ENCODE data around the gene GPC1.

GPC1 gene

DNA sequence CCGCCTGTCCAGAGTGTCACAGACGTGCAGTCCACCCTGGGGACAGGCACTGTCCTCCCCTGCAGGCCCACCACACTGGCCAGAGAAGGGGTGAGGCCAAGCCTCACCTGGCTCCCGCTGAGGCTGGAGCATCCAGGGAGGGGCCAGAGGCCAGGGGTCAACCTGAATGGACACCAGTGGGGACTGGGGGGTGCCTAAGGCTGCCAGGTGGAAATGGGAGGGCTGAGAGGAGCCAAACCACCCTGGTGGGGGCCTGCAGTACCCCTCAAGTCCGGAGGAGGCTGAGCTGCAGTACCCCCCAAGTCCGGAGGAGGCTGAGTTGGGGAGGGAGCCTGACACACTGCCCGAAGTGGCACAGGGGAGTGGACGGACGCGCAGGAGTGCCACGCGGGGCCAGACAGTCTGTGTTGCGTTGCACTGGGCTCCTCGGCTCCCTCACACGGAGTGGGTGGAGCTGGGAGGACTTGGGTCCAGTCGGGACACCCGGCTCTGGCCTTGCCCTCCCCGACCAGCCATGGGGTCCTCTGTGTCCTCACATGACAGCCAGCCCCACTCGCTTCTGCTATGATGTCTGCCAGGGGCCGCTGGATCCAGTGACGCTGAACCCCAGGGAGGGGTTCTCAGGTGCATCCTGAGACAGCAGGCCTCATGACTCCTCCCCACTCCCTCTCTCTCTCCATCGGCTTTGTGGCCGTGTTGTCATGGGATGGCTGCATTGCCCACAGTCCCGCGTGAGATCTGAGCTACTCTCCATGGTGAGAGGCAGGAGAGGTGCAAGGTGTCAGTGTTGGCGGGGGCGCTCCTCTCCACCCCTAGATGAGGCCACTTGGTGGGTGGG is 22.3 kb upstream of the GPC1 start:
- no peak for DNase-seq

DNA sequence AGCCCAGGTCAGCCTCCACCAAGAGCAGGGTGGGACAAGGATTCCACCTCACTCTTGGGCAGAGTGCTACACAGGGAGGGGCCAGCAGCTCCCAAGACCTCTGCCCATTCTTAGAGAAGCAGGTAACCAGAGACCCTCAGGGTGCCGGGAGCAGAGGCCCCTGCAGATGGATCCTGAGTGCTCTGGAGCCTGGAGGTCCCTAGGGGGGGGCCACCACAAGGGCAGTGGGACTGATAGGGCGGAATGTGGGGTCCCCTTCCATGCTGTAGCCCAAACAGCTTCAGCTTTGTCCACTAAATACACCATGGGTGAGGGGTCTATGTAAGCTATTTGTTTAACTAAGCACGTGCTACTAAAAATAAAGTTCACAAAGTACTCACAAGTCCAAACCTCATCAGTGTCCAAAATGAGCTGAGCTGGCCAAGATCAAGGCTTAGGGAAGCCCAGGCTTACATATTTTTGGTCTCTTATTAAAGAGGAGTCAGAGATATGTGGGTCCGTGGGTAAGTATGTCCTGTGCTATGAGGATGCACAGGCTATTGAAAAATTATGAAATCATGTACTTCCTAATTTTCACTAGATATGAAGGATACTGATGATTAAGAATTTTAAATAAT is 21.5 kb upstream of the GPC1 start:
- DNase-seq = no peak

GRCh38 chr2:240416821-240417220 is 18.6 kb upstream of the GPC1 start:
- no peak for DNase-seq

DNA sequence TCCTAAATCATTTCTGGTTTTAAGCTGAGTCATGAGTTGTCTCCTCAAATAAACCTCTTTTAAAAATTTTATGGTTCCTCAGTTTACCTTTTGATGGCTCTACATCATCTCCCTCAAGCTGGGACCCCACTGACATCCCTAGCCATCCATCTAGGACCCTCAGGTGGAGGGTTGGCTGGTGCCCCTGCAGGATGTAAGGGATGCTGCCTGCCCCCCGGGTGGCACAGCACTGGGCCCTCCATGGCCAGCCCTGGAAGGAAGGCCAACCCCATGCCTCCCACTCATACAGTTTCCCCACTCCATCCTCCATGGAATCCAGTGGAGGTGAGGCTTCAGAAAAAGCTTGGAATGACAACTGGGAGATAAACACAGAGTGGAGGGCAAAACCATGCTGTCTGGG is 17.2 kb upstream of the GPC1 start:
- DNase-seq = no peak

DNA sequence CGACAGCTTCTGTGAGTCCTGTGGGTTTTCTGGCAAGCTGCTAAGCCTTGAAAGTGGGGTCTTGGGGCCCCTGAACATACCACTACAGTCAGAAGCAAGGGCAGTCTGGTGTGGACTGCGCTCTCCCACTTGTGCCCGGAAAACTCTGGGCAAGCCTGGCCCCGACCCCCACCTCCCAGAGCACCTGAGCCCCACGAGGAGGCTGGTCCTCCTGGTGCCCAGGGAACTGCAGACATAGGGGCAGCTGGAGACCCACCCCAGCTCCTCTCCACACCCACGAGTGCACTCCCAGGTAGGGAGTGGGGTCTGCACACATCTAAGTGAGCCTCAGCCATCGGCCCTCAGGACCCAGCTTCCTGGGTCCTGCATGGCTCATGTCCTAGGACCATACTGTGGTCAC is 16.2 kb upstream of the GPC1 start:
- no peak for DNase-seq

- DNase-seq = no peak
Observed at GRCh38 chr2:240419723-240420122, 15.7 kb upstream of the GPC1 start.

GRCh38 chr2:240420206-240421104 is 15.0 kb upstream of the GPC1 start:
- DNase-seq = no peak

DNA sequence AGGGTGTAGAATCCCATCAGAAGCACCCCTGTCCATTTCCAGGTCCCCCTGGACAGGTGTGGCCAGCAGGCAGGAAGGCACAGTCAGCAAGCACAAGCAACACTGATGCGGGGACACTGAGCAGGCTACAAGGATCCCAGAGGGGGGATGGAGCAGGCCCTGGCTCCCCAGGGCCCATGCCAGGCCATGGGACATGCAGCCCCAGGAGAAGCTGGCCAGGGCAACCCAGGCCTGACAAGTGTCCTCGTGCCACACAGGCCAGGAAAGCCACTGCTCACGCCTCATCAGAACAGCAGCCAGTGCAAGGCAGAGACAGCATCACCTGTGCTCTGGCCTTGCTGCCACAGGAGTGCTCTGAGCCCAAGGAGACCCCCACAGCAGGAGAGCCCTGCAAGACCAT is 14.1 kb upstream of the GPC1 start:
- no peak for DNase-seq

DNA sequence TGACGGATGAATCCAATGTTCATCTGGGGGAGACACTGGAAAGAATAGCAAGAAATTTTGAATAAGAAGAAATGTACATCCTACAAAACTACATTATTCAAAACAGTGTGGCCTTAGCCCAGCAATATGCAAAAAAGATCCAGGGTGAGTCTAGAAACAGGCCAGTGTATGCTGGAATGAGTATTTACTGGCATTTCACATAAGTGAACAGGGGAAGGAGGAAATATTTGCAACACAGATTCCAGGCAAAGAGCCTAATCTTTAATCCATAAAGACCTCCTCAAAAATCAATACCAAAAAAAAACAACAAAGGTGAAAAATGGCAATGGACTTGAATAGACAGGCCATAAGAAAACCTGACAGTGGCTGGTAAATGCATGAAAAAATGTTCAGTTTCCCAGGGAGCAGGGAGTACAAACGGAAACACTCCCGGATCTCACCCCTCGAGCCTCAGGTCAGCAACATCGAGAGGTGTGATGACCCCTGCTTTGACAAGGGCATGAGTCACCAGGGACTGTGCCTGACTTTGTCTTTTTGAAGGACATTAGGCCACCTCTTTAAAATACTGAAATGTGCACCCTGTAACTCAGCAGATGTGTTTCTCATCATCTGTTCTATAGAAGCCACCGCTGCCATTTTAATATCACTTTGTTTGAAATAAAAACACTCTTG is 12.7 kb upstream of the GPC1 start:
- DNase-seq = no peak

- no peak for DNase-seq
Observed at GRCh38 chr2:240423788-240424191, 11.7 kb upstream of the GPC1 start.

DNA sequence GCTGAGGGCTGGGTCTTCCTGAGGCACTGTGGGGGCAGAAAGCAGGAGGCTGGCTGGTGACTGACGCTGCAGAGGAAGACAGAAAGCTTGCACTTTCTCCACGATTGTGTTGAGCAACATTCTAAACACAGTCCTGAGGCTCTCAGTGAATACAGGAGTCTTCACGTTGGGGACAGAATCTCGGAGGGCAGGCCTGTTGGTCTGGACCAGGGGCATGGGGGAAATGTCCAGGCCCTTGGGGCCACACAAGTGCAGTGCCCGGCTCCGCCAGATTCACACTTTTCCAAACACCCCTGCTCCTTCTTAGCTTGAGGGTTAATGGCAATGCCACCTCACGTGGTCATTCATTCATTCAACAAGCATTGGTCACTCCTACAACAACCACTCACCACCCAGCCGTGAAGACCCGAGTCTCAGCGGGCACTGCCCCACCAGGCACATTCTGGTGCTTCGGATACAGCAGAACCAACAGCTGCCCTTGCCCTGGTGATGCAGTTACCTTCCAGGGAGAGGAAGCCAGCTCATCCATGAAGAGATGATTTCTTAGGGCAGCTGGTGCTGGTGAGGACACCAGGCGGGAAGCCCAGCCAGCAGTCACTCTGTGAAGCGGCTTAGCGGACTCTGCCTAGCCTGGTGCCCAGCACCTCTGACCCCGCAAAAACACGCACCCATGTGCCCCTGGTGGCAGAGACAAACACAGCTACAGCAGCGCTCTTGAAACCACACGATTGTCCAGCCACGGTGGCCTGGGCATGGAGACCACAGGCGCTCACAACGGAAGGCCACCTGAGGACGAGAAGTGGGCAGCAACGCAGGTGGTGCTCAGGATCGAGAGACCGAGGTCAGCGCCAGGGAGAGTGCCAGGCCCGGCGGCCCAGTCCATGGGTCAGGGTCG is 10.9 kb upstream of the GPC1 start:
- DNase-seq = no peak

GRCh38 chr2:240425236-240425615 is 10.2 kb upstream of the GPC1 start:
- DNase-seq = no peak

GRCh38 chr2:240425697-240426096 is 9.8 kb upstream of the GPC1 start:
- no peak for DNase-seq

- DNase-seq = no peak
Observed at GRCh38 chr2:240426845-240427721, 8.4 kb upstream of the GPC1 start.

DNA sequence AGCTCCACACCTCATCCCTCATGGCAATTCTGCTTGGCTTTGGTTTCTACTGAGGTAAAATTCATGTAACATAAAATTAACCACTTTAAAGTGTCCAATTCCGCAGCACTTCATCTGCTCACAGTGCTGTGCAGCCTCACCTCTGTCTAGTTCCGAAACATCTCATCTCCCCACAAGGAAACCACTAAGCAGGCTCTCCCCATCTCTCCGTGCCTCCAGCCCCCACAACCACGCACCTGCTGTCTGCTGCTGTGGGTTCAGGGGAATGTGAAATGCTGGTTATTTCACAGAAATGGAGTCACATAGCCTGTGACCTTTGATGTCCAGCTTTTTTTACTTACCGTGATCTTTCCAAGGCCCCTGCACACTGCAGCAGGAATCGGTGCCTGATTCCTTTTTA is 7.7 kb upstream of the GPC1 start:
- DNase-seq = no peak

- no peak for DNase-seq
Observed at GRCh38 chr2:240428245-240428644, 7.2 kb upstream of the GPC1 start.

DNA sequence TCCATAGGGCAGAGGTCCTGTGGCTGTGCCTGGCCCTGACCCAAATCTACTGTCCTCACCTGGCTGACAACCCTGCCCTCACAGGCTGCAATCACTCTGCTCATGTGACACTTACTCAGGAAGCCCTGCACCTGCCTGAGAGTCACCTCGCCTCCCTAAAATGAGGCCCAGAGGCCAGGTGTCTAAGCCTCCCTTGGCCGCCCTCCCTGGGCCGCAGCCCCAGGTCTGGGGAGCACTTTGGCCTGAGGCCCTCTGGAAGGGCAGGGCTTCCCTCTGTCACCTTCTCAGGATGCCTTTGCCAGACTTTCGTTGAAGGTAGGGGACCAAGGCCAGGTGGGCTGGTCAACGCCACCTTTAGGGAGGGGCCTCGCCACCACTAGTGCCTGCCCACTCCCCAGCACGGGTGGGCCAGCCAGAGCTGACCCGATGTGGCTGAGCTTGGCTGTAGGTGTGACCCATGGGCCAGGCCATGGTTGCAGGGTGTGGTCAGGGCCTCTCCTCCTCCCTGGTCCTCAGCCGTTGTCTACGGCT is 6.1 kb upstream of the GPC1 start:
- DNase-seq = no peak

GRCh38 chr2:240429872-240430491 is 5.5 kb upstream of the GPC1 start:
- no peak for DNase-seq

- no peak for DNase-seq
Observed at GRCh38 chr2:240430595-240430994, 4.9 kb upstream of the GPC1 start.

- no peak for DNase-seq
Observed at GRCh38 chr2:240431271-240431660, 4.2 kb upstream of the GPC1 start.

Measured in OCI-M1 (cell line).